Choroid plexus epithelial cell (primary cell): Measurements from ENCODE around the gene THOC1.

Experiments
- DNase-seq: peaks from one replicate; pipeline ENCODE4 v3.0.0-alpha.2; 2010; ENCODE audit warnings: low read depth
- H3K4me3 ChIP-seq: 2 replicates; pipeline ENCODE4 v1.5.1; 2011; ENCODE audit warnings: low read depth, mild to moderate bottlenecking, control low read depth, low read length, moderate library complexity
- CTCF ChIP-seq: conservative IDR thresholded peaks from 2 replicates; pipeline ENCODE4 v1.5.1; 2011; ENCODE audit warnings: low read depth, mild to moderate bottlenecking, control low read depth, inconsistent platforms, low read length, moderate library complexity

The THOC1 gene

DNA sequence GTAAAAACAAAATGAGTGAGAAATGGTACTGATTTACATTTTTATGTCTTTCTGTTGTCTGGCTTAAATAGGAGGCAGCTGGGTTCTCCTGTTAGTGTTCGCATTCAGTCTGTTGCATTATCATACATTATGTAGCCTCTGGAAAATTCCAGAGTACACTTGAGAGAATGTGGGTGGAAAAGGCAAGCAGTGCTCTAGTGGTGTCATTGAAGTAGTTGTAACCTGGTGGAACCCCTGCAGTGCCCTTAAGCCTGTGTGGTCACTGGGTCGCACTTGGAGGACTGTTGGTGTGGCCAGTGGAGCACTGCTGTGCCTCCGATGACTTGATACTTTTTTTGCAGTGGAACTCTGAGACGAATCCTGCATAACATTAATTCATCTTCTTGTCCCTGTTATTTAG, 57.1 kb downstream of the THOC1 start:
- no peak overlapping the region for H3K4me3 ChIP-seq
- no peak for DNase-seq
- no peak for TF ChIP-seq CTCF

GRCh38 chr18:210075-210474, 57.8 kb downstream of the THOC1 start:
- DNase-seq, result no peak
- no peak overlapping the region for H3K4me3 ChIP-seq
- TF ChIP-seq CTCF, result no peak

DNA sequence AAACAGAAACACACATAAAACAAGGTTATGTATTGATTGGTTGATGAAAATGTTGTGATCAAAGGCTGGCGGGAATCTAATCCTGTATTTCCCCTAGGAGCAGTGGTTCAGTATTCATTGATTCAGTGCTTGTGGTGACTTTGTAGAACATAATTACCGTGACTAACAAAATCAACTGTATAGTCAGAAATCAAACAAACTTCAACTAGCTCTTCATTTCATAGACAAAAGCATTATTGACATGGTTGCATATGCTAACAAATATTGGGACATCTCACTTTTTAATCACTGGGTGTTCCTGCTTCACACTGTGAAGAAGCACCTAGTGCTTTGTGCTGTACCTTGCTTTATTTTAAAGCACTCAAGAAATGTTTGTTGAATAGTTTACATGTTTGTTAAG, 68.1 kb downstream of the THOC1 start:
- H3K4me3 ChIP-seq, result no peak overlapping the region
- no peak for TF ChIP-seq CTCF

GRCh38 chr18:199214-199613, 68.6 kb downstream of the THOC1 start:
- DNase-seq, result no peak
- TF ChIP-seq CTCF, result no peak
- H3K4me3 ChIP-seq, result no peak overlapping the region

More for the DNA sequence above, 68.1 kb downstream of the THOC1 start:
- no peak for DNase-seq

- H3K4me3 ChIP-seq, result no peak overlapping the region
- TF ChIP-seq CTCF, result no peak
- DNase-seq, result no peak
Measured at GRCh38 chr18:195651-196050, 72.2 kb downstream of the THOC1 start.

GRCh38 chr18:192801-193200, 75.0 kb downstream of the THOC1 start:
- H3K4me3 ChIP-seq, result no peak overlapping the region
- TF ChIP-seq CTCF, result no peak
- no peak for DNase-seq

GRCh38 chr18:191725-192124, 76.1 kb downstream of the THOC1 start:
- TF ChIP-seq CTCF, result no peak
- no peak overlapping the region for H3K4me3 ChIP-seq
- DNase-seq, result no peak
